NT2/D1 (cell line): ENCODE results near the gene ZCCHC2.

Source experiments
- SUZ12 ChIP-seq: IDR thresholded peaks from 2 replicates; pipeline ENCODE4 v1.6.1; 2011; ENCODE audit not compliant: insufficient read length, insufficient read depth; ENCODE audit errors: extremely low read depth
- YY1 ChIP-seq: IDR thresholded peaks from 2 replicates; pipeline ENCODE4 v1.6.1; 2011; ENCODE audit not compliant: insufficient read length, insufficient read depth

- TF ChIP-seq YY1 = no peak
- TF ChIP-seq SUZ12 = no peak
Measured at GRCh38 chr18:62618735-62619134, 95.9 kb downstream of the ZCCHC2 start.
